ENCODE results near the gene PARD6B.
A peak's percentile ranks its signal among the peaks of the same experiment; 100 is the strongest.
"Not testable (repeated sequence)": the region's sequence is repeated elsewhere in the genome, so short reads cannot be mapped to it uniquely, and the experiment has no call there.

PARD6B gene

DNA sequence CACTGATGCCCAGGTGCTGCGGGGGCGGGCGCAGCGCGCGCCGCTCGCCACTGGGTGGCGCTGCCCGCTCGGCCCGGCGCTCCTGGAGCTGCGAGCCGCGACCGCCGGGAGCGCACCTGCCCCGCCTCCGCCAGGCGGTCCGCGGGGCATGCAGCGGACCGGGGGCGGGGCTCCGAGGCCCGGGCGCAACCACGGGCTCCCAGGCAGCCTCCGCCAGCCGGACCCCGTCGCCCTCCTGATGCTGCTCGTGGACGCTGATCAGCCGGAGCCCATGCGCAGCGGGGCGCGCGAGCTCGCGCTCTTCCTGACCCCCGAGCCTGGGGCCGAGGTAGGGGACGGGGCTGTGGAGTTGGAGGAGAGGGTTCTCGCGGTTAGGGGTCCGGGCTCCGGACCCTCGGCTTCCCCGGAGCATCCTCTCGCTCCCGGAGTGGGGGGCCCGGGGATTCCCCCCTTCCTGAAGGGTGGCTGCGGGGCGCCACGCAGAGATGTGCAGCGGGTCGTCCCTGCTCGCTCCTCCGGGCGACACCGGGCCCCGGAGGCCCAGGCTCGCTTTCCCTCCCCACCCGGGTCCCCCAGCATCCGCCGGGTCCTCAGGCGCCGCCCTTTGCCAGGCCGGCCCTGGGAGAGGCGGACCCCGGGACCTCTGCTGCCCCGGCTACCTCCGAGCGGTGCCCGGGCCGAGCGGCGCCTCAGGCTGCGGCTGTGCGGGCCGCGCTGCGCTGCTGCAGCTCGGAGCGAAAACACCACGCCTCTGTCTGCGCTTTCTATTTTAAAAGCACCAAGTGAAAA, 63.7 kb downstream of the PARD6B start, which contains the start of gene BCAS4:
Gene BCAS4, plus strand, starts transcription at position 216 of the 789 bp plus-strand sequence. Its CDS starts 23 bp downstream, at position 239.
- DNase-seq = peak in 51 of 58 donors; percentile 8 to 83 (median 55)

DNA sequence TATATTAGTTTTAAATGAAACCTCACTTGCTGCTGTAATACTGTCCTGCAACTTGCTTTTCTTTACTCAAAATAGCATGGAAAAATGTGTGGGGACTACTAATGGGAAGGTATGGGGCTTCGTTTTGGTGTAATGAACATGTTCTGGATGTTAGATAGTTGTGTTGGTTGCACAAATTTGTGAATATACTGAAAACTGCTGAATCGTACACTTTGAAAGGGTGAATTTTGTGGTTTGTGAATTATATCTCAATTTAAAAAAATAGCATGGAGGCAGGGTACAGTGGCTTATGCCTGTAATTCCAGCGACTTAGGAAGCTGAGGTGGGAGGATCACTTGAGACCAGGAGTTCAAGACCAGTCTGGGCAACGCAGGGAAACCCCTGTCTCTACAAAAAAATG, 65.8 kb downstream of the PARD6B start:
- DNase-seq = no peak

DNA sequence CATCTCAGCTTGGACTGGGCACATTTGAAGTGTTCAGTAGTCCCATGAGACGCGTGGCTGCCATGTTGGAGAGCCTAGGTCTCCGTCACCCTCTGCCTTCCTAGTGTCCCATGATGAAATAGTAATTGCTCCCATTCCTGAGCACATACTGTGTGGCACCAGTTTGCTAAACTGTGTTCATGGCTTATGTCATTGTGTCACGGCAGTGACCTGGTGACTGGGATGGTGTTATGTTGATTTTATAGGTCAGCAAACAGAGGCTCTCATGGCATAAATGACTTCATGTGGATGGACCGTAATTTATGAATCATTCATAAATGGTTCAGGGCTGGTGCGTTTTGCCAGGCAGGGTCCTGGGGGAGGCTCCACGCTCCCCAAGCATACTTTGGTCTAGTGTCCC, 67.3 kb downstream of the PARD6B start:
- DNase-seq = no peak

GRCh38 chr20:50799176-50799889, 68.0 kb downstream of the PARD6B start:
- no peak for DNase-seq

DNA sequence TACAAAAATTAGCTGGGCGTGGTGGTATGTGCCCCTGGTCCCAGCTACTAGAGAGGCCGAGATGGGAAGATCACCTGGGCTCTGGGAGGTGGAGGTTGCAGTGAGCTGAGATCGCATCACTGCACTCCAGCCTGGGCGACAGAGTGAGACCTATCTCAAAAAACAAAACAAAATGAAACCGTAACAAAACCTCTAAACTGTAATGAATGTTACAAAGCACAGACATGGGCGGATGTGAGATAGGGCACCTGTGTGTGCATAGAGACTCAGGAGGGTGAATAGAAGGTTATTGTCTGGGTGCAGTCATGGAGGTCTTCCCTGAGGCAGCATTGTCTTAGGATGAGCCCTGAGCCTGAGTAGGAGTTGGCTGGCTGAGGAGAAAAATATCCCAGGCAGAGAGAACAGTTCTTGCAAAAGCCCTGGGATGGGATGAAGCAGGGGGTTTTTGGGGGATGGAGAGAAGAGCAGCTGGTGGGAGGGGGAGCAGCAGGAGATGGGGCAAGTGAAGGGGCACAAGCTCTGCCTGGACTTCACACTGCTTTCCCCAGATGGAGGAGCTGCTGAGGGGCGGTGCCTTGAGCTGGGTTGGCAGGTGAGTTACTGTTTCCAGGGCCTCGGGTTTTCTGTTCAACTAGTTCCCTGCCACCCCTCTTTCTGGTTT, 68.6 kb downstream of the PARD6B start:
- no peak for DNase-seq

GRCh38 chr20:50800986-50801746, 69.8 kb downstream of the PARD6B start:
- DNase-seq = not testable (repeated sequence)

DNA sequence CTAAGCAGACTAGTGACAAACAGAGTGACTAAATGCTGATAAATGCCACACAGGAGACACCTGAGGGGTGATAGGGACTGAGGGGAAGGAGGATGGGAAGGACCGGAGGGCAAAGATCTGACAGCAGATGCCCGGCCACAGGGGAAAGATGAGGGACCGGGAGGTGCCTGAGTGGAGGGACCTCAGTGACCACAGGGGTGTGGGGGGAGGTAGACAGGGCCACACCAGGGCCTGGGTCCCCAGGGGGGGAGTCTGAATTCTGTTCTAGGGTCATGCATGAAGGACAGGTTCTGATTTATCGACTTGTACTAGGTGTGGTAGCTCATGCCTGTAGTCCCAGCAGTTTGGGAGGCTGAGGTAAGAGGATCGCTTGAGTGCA, 70.4 kb downstream of the PARD6B start:
- DNase-seq = no peak

- no peak for DNase-seq
These were observed 70.9 kb downstream of the PARD6B start for GRCh38 chr20:50802289-50802688.

- no peak for DNase-seq
These were observed 73.3 kb downstream of the PARD6B start for GRCh38 chr20:50804437-50805348.

- no peak for DNase-seq
These were observed 73.9 kb downstream of the PARD6B start for GRCh38 chr20:50805349-50805684.

DNA sequence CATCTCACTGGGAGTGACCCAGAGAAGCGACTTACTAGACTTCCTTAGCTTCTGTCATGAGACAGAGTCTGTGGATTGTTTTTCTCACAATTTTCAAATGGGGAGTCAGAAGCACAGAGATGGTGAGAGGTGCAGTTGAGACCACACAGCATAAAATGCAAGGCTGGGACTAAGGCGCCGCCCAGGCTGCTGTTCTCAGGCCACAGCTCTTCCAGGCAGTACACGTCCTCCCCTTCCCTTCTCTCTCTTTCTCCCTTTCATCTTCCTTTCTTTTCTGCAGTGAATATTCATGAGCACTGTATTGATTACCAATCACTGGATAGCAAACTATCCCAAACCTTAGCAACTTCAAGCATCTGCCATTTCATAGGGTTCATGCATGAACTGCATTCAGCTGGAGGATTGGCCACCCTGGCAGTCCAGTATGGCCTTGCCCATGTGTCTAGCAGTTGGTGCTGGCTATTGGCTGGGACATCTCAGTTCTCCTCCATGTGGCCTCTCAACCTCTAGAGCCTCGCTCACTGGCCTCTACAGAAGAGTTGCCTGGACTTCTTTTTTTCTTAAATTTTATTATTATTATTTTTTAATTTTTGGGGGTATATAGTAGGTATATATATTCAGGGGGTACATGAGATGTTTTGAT, 74.9 kb downstream of the PARD6B start:
- no peak for DNase-seq

All from anterior cingulate cortex (tissue), 58 donors.